Ishikawa (cell line): ENCODE data around the gene C1orf21.

Experiments used
- CEBPB ChIP-seq: IDR thresholded peaks from 2 replicates; pipeline ENCODE4 v1.6.1; 2012
- CREB1 ChIP-seq: IDR thresholded peaks from 2 replicates; pipeline ENCODE4 v1.6.1; 2012; ENCODE audit warnings: low read depth
- EGR1 ChIP-seq: IDR thresholded peaks from 2 replicates; pipeline ENCODE4 v1.6.1; 2012
- EP300 ChIP-seq: IDR thresholded peaks from 2 replicates; pipeline ENCODE4 v1.6.1; 2012; ENCODE audit warnings: borderline replicate concordance
- FOXM1 ChIP-seq: IDR thresholded peaks from 2 replicates; pipeline ENCODE4 v1.6.1; 2012; ENCODE audit warnings: low read depth, borderline replicate concordance
- MAX ChIP-seq: IDR thresholded peaks from 2 replicates; pipeline ENCODE4 v1.6.1; 2012
- NFIC ChIP-seq: IDR thresholded peaks from 2 replicates; pipeline ENCODE4 v1.6.1; 2012
- RAD21 ChIP-seq: IDR thresholded peaks from 2 replicates; pipeline ENCODE4 v1.6.1; 2012; ENCODE audit warnings: low read depth
- REST ChIP-seq: IDR thresholded peaks from 2 replicates; pipeline ENCODE4 v1.6.1; 2012; ENCODE audit warnings: low read depth, mild to moderate bottlenecking
- TAF1 ChIP-seq: IDR thresholded peaks from 2 replicates; pipeline ENCODE4 v1.6.1; 2012; ENCODE audit warnings: low read depth, mild to moderate bottlenecking
- TCF12 ChIP-seq: IDR thresholded peaks from 2 replicates; pipeline ENCODE4 v1.6.1; 2012; ENCODE audit warnings: low read depth
- TEAD4 ChIP-seq: IDR thresholded peaks from 2 replicates; pipeline ENCODE4 v1.6.1; 2012
- USF1 ChIP-seq: IDR thresholded peaks from 2 replicates; pipeline ENCODE4 v1.6.1; 2012
- YY1 ChIP-seq: IDR thresholded peaks from 2 replicates; pipeline ENCODE4 v1.6.1; 2012; ENCODE audit warnings: low read depth
- ZBTB7A ChIP-seq: IDR thresholded peaks from 2 replicates; pipeline ENCODE4 v1.6.1; 2012; ENCODE audit warnings: low read depth

C1orf21 gene

GRCh38 chr1:184388971-184389370 lies 2.1 kb downstream of the C1orf21 start:
- no peak for TF ChIP-seq CEBPB
- TF ChIP-seq RAD21, result no peak
- no peak for TF ChIP-seq NFIC
- TF ChIP-seq EP300, result no peak
- TF ChIP-seq REST, result no peak
- no peak for TF ChIP-seq FOXM1
- TF ChIP-seq TAF1, result no peak
- TF ChIP-seq EGR1, result no peak
- no peak for TF ChIP-seq TEAD4
- no peak for TF ChIP-seq MAX
- no peak for TF ChIP-seq YY1
- no peak for TF ChIP-seq CREB1
- no peak for TF ChIP-seq ZBTB7A
- TF ChIP-seq TCF12, result no peak
- TF ChIP-seq USF1, result no peak

GRCh38 chr1:184389446-184389845 lies 2.6 kb downstream of the C1orf21 start:
- TF ChIP-seq EGR1 (no peak), RAD21 (no peak), EP300 (no peak), REST (no peak), YY1 (no peak), TEAD4 (no peak), TAF1 (no peak), TCF12 (no peak), FOXM1 (no peak), NFIC (no peak), ZBTB7A (no peak), CREB1 (no peak), MAX (no peak), CEBPB (no peak), USF1 (no peak)

- no peak for TF ChIP-seq CEBPB
- TF ChIP-seq CREB1, result no peak
- TF ChIP-seq RAD21, result no peak
Measured at GRCh38 chr1:184390889-184391288, 4.1 kb downstream of the C1orf21 start.

- TF ChIP-seq MAX (no peak), YY1 (no peak), EGR1 (no peak), TEAD4 (no peak), REST (no peak), TAF1 (no peak), RAD21 (no peak), TCF12 (no peak), FOXM1 (no peak), USF1 (no peak), CEBPB (no peak)
Measured at GRCh38 chr1:184392067-184392466, 5.2 kb downstream of the C1orf21 start.
